Fibroblast of peridontal ligament (primary cell): ENCODE data around the gene NPFF.

Experiments
- DNase-seq: peaks from one replicate; pipeline ENCODE4 v3.0.0-alpha.2; 2010; ENCODE audit errors: extremely low read depth

The NPFF gene

GRCh38 chr12:53514628-53515290 lies 7.5 kb upstream of the NPFF start:
- no peak for DNase-seq

GRCh38 chr12:53513712-53514410 lies 6.6 kb upstream of the NPFF start:
- DNase-seq, result no peak

DNA sequence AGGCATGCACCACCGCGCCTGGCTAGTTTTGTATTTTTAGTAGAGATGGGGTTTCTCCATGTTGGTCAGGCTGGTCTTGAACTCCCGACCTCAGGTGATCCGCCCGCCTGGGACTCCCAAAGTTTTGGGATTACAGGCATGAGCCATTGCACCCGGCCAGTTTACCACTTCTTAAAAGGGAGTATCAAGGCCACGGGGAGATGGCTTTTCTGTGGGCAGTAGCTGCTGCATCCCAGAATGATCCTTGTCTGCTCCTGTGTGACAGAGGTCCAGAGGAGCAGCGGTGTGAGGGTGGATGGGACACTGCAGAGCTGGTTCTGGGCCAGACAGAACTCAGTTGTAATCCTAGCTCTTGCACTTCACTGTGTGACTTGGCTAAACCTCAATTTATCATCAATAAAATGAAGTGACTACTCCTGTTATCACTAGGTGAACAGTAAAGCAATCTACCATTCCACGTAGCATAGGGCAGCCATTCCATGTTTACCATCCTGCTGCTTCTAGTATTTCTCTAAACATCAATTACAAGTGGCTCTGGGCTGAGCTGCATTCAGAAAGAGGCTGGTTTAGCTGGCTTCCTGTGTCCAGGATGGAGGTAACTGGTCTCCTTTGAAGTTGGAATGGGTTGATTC lies 3.0 kb upstream of the NPFF start:
- DNase-seq, result no peak

GRCh38 chr12:53508534-53509170 lies 1.4 kb upstream of the NPFF start:
- peak; percentile 76 for DNase-seq

DNA sequence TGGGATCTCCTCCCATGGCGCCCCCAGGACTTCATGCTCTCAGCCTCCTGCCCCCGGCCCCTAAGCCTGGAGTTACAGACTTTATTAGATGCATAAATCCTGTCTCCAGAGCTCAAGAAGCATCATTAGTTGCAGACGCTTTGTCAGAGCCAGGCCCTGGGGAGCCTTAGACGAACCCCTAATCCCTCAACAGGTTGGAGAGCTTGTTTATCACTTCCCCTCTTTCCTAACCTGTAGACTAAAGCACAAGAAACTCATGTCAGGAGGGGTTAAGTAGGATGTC lies 260 bp upstream of the NPFF start:
- DNase-seq, result no peak

DNA sequence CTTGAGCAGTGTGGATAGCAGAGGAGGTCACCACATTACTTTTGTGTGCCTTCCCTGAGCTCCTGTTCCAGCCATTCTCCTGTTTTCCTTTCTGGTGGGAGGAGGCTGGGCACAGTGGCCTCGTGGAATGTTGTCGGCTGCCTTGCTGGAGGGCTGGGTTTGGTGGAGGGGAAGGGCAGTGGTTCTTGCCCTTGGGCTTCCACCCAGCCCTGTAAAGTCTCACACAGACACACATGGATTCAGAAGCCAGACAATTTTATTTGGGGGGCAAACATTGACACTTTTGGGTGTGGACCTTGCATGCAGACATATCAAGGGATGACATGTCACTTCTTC lies 866 bp downstream of the NPFF start:
- no peak for DNase-seq

GRCh38 chr12:53505555-53506449 lies 1.5 kb downstream of the NPFF start:
- peak; percentile 45 for DNase-seq

- peak; percentile 71 for DNase-seq
These were observed 2.2 kb downstream of the NPFF start for GRCh38 chr12:53505086-53505485.

GRCh38 chr12:53504004-53504920 lies 3.0 kb downstream of the NPFF start:
- no peak for DNase-seq

GRCh38 chr12:53502983-53503728 lies 4.1 kb downstream of the NPFF start:
- no peak for DNase-seq

DNA sequence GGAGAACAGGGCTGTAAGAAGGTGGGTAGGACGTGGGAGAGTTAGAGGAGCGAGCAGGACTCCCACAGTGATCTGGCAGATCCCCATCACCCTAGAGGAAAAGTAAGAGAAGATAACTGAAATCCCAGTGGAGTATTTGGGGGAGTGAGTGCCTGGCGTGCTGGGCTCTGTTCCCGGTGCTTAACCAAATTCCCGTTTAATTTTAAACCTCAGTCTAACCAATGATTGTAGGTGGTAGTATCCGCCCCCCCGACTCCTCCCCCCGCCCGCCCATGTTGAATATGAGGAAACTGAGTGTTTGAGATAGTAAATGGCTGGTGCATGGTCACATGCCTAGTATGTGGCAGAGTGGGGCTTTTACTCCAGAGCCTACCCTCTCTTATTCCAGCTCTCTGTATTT lies 5.0 kb downstream of the NPFF start:
- peak; percentile 65 for DNase-seq

DNA sequence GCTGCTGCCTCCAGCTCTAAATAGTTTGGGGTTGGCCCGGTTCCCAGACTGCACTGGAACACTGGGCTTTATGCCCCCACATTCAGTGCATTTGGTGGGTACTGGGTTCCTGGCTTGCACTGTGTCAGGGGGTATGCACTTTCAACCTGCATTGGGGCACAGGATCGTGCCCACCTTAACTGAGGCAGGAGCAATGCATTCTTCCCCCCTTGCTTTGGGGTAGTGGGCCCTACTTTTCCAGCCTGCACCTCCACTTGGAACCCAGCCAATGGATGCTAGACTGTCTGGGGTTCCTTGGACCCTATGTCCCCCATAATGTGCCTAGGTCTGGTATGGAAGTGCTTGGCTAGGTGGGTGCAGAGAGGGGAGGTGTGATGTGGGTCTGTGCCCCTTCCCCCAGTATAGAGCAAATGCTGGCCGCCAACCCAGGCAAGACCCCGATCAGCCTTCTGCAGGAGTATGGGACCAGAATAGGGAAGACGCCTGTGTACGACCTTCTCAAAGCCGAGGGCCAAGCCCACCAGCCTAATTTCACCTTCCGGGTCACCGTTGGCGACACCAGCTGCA lies 5.6 kb downstream of the NPFF start:
- DNase-seq, result no peak

- peak; percentile 100 for DNase-seq
These were observed 6.3 kb downstream of the NPFF start, which contains the start of gene TARBP2 for GRCh38 chr12:53500776-53501614. Gene TARBP2, plus strand, starts transcription at chr12:53501283. Its CDS starts 126 bp downstream, at chr12:53501409.

- peak; percentile 88 for DNase-seq
These were observed 7.0 kb downstream of the NPFF start for GRCh38 chr12:53500142-53500775.

DNA sequence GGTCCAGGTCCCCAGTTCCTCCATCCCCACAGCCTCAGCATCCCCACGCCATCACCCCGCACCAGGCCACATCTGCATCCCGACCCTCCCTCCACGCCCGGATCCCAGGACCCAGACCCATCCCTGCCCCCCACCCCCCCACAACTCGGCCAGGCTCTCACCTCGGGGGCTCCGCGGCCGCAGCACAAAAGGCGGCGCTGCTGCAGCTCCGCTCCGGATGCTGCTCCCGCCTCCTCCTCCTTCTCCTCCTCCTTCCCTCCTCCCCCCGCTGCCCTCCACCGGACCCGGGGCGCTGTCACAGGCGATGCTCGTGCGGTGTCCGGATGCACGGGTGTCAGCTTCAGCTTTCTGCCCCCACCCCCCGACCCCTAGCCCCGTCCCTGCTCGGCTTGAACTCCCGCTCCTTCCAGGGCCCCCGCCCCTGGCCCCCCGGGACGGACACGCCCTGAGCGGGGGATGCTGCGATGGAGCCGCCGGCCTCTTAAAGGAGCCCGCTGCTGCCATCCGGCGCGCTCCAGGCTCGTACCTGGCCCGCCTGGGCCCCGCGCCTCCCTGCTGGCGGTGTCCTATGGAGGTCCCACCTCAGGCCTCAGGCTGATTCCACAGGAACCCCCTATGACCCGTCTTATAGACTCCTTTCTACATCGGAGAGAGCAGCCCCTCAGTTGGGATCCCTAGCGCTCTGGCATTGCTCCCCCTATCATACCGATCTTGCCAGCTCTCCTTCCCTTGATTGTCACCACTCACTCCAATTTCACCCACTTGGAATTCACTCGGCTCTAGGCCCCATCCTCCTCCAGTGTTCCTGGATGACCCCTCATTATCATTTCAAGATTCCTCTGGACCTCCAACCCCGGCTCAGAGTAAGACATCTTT lies 7.8 kb downstream of the NPFF start, which contains the start of gene MAP3K12:
Gene MAP3K12, minus strand, starts transcription at position 193 of the 876 bp plus-strand sequence. CDS start 12,067 bp downstream, outside the sequence.
- no peak for DNase-seq

DNA sequence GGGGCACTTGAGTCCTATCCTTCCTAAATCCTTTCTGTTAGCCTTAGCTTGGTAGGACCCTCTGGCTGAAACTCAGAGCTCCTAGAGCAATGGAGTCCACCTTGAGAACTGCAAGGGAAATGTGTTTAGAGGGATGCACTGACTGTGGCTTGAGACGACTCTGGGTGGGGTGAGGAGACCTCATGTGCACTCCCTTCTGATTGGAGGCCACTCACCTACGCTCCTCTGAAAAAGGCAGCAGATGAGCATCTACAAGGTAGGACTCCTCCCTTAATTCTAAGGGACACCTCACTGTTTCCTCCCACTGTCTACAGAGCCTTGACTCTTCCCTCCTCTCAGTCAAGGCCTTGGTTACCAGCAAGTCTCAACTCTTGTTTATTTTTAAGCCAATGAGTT lies 9.1 kb downstream of the NPFF start:
- no peak for DNase-seq

DNA sequence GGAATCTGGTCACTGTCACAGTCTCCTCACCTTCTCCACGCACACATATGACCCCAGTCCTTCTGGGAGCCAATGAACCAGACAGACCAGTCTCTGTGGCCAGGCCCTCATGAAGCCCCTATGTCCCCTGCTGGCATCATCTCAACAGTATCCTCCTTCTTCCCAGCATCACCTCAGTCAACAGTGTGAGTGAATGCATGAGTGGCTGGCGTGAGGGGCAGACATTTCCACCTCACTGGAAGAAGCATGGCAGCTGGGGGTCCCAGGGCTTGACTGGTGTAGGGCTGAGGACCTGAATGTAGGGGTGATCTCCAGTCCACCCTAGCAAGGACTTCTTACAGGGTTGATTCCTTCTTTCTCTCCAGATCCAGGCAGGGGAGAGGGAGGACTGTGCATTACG lies 9.8 kb downstream of the NPFF start:
- DNase-seq, result no peak
